ENCODE data around the gene SHPK.

Gene SHPK

GRCh38 chr17:3647769-3648555, 11.9 kb upstream of the SHPK start:
- Histone ChIP-seq H3K9me3 (ENCODE audit: insufficient read depth, low read length) (no peaks in the 10 kb centered on the region), H3K9ac (ENCODE audit: insufficient read length, low read depth) (no peak overlapping the region), H3K27me3 (ENCODE audit: insufficient read depth, insufficient read length) (no peaks in the 10 kb centered on the region), H3K36me3 (ENCODE audit: insufficient read depth, insufficient read length, low read length) (peaks cover 77% of the 10 kb centered on the region), H3K4me1 (ENCODE audit: insufficient read depth, insufficient read length) (peaks cover 2% of the 10 kb centered on the region), H3K4me3 (ENCODE audit: insufficient read length, low read depth) (no peak overlapping the region)
- TF ChIP-seq SUZ12 (IDR thresholded peaks at IDR 0.05; ENCODE audit: extremely low read depth, insufficient read depth, insufficient read length) (no peak), YY1 (IDR thresholded peaks at IDR 0.05; ENCODE audit: insufficient read depth, insufficient read length) (no peak), ZNF274 (IDR thresholded peaks at IDR 0.05; ENCODE audit: low read depth, low read length) (no peak)
- DNase-seq (ENCODE audit: low read depth, low spot score) = no peak

- Histone ChIP-seq H3K4me3 (ENCODE audit: insufficient read length, low read depth) (no peak overlapping the region), H3K9ac (ENCODE audit: insufficient read length, low read depth) (no peak overlapping the region), H3K27me3 (ENCODE audit: insufficient read depth, insufficient read length) (no peaks in the 10 kb centered on the region), H3K9me3 (ENCODE audit: insufficient read depth, low read length) (no peaks in the 10 kb centered on the region), H3K4me1 (ENCODE audit: insufficient read depth, insufficient read length) (peaks cover 2% of the 10 kb centered on the region), H3K36me3 (ENCODE audit: insufficient read depth, insufficient read length, low read length) (peaks cover 71% of the 10 kb centered on the region)
- TF ChIP-seq ZNF274 (IDR thresholded peaks at IDR 0.05; ENCODE audit: low read depth, low read length) = no peak
- TF ChIP-seq YY1 (IDR thresholded peaks at IDR 0.05; ENCODE audit: insufficient read depth, insufficient read length) = no peak
- no peak for TF ChIP-seq SUZ12 (IDR thresholded peaks at IDR 0.05; ENCODE audit: extremely low read depth, insufficient read depth, insufficient read length)
- no peak for DNase-seq (ENCODE audit: low read depth, low spot score)
Measured at GRCh38 chr17:3647251-3647650, 11.2 kb upstream of the SHPK start.

DNA sequence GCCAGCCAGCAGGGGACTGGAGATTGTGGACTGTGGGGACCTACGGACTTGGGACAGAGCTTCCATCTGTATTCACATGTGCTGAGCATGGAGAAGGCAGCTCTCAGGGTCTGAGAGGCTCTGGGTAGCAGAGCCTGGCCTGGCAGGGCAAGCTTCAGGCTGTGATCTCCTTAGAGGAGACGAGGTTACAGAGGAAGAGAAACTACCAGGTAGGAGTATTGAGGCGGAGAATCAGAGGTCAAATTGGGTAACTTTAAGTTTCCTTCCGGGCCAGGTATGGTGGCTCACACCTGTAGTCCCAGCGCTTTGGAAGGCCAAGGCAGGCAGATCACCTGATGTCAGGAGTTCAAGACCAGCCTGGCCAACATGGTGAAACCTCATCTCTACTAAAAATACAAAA, 9.3 kb upstream of the SHPK start:
- no peaks in the 10 kb centered on the region for H3K9me3 ChIP-seq (ENCODE audit: insufficient read depth, low read length)
- no peaks in the 10 kb centered on the region for H3K27me3 ChIP-seq (ENCODE audit: insufficient read depth, insufficient read length)
- H3K4me1 ChIP-seq (ENCODE audit: insufficient read depth, insufficient read length) = peaks cover 7% of the 10 kb centered on the region
- peaks cover 75% of the 10 kb centered on the region for H3K36me3 ChIP-seq (ENCODE audit: insufficient read depth, insufficient read length, low read length)
- no peak for DNase-seq (ENCODE audit: low read depth, low spot score)
- no peak overlapping the region for H3K9ac ChIP-seq (ENCODE audit: insufficient read length, low read depth)
- TF ChIP-seq SUZ12 (IDR thresholded peaks at IDR 0.05; ENCODE audit: extremely low read depth, insufficient read depth, insufficient read length) = no peak
- H3K4me3 ChIP-seq (ENCODE audit: insufficient read length, low read depth) = no peak overlapping the region

- no peak for DNase-seq (ENCODE audit: low read depth, low spot score)
- Histone ChIP-seq H3K9ac (ENCODE audit: insufficient read length, low read depth) (no peak overlapping the region), H3K4me1 (ENCODE audit: insufficient read depth, insufficient read length) (peaks cover 9% of the 10 kb centered on the region), H3K9me3 (ENCODE audit: insufficient read depth, low read length) (no peaks in the 10 kb centered on the region), H3K4me3 (ENCODE audit: insufficient read length, low read depth) (no peak overlapping the region), H3K27me3 (ENCODE audit: insufficient read depth, insufficient read length) (no peaks in the 10 kb centered on the region), H3K36me3 (ENCODE audit: insufficient read depth, insufficient read length, low read length) (peaks cover 69% of the 10 kb centered on the region)
- TF ChIP-seq ZNF274 (IDR thresholded peaks at IDR 0.05; ENCODE audit: low read depth, low read length) (no peak), YY1 (IDR thresholded peaks at IDR 0.05; ENCODE audit: insufficient read depth, insufficient read length) (no peak), SUZ12 (IDR thresholded peaks at IDR 0.05; ENCODE audit: extremely low read depth, insufficient read depth, insufficient read length) (no peak)
Measured at GRCh38 chr17:3643889-3644349, 7.9 kb upstream of the SHPK start.

- Histone ChIP-seq H3K4me1 (ENCODE audit: insufficient read depth, insufficient read length) (peaks cover 9% of the 10 kb centered on the region), H3K4me3 (ENCODE audit: insufficient read length, low read depth) (no peak overlapping the region), H3K9me3 (ENCODE audit: insufficient read depth, low read length) (no peaks in the 10 kb centered on the region), H3K36me3 (ENCODE audit: insufficient read depth, insufficient read length, low read length) (peaks cover 61% of the 10 kb centered on the region), H3K27me3 (ENCODE audit: insufficient read depth, insufficient read length) (no peaks in the 10 kb centered on the region), H3K9ac (ENCODE audit: insufficient read length, low read depth) (no peak overlapping the region)
- DNase-seq (ENCODE audit: low read depth, low spot score) = no peak
- no peak for TF ChIP-seq SUZ12 (IDR thresholded peaks at IDR 0.05; ENCODE audit: extremely low read depth, insufficient read depth, insufficient read length)
- no peak for TF ChIP-seq ZNF274 (IDR thresholded peaks at IDR 0.05; ENCODE audit: low read depth, low read length)
Measured at GRCh38 chr17:3641717-3642486, 5.9 kb upstream of the SHPK start.

- H3K4me3 ChIP-seq (ENCODE audit: insufficient read length, low read depth) = no peak overlapping the region
- peaks cover 52% of the 10 kb centered on the region for H3K36me3 ChIP-seq (ENCODE audit: insufficient read depth, insufficient read length, low read length)
- H3K27me3 ChIP-seq (ENCODE audit: insufficient read depth, insufficient read length) = no peaks in the 10 kb centered on the region
- peaks cover 7% of the 10 kb centered on the region for H3K4me1 ChIP-seq (ENCODE audit: insufficient read depth, insufficient read length)
- no peak overlapping the region for H3K9ac ChIP-seq (ENCODE audit: insufficient read length, low read depth)
- H3K9me3 ChIP-seq (ENCODE audit: insufficient read depth, low read length) = no peaks in the 10 kb centered on the region
- no peak for DNase-seq (ENCODE audit: low read depth, low spot score)
- TF ChIP-seq SUZ12 (IDR thresholded peaks at IDR 0.05; ENCODE audit: extremely low read depth, insufficient read depth, insufficient read length) = no peak
Measured at GRCh38 chr17:3641014-3641413, 5.0 kb upstream of the SHPK start.

GRCh38 chr17:3639981-3640596, 4.0 kb upstream of the SHPK start:
- Histone ChIP-seq H3K4me3 (ENCODE audit: insufficient read length, low read depth) (no peak overlapping the region), H3K4me1 (ENCODE audit: insufficient read depth, insufficient read length) (peaks cover 7% of the 10 kb centered on the region), H3K9ac (ENCODE audit: insufficient read length, low read depth) (no peak overlapping the region), H3K27me3 (ENCODE audit: insufficient read depth, insufficient read length) (no peaks in the 10 kb centered on the region), H3K9me3 (ENCODE audit: insufficient read depth, low read length) (no peaks in the 10 kb centered on the region), H3K36me3 (ENCODE audit: insufficient read depth, insufficient read length, low read length) (peaks cover 47% of the 10 kb centered on the region)
- DNase-seq (ENCODE audit: low read depth, low spot score) = no peak
- TF ChIP-seq YY1 (IDR thresholded peaks at IDR 0.05; ENCODE audit: insufficient read depth, insufficient read length) (no peak), SUZ12 (IDR thresholded peaks at IDR 0.05; ENCODE audit: extremely low read depth, insufficient read depth, insufficient read length) (no peak), ZNF274 (IDR thresholded peaks at IDR 0.05; ENCODE audit: low read depth, low read length) (no peak)

Measured in NT2/D1 (cell line).